NCI-H2171 (cell line): ENCODE results near the gene SCAP.
"Not testable (repeated sequence)": the region's sequence is repeated elsewhere in the genome, so short reads cannot be mapped to it uniquely, and the experiment has no call there.

Experiments used
- DNase-seq: peaks from one replicate; lab custom pipeline; 2025; lab: John Stamatoyannopoulos, UW

SCAP gene

GRCh38 chr3:47480267-47480666, 4.5 kb upstream of the SCAP start:
- not testable (repeated sequence) for DNase-seq

GRCh38 chr3:47479826-47480160, 4.1 kb upstream of the SCAP start:
- DNase-seq, result no peak

- DNase-seq, result no peak
These were observed 2.3 kb upstream of the SCAP start for GRCh38 chr3:47478022-47478421.

- no peak for DNase-seq
These were observed 981 bp upstream of the SCAP start for GRCh38 chr3:47476644-47477199.

GRCh38 chr3:47476330-47476626, 537 bp upstream of the SCAP start:
- DNase-seq, result no peak

GRCh38 chr3:47475029-47475569, 642 bp downstream of the SCAP start:
- no peak for DNase-seq

GRCh38 chr3:47473391-47473790, 2.4 kb downstream of the SCAP start:
- DNase-seq, result no peak

GRCh38 chr3:47469616-47470015, 6.1 kb downstream of the SCAP start:
- DNase-seq, result no peak

GRCh38 chr3:47468315-47468714, 7.4 kb downstream of the SCAP start:
- DNase-seq, result not testable (repeated sequence)

GRCh38 chr3:47464588-47464987, 11.2 kb downstream of the SCAP start:
- DNase-seq, result no peak

- DNase-seq, result not testable (repeated sequence)
These were observed 16.1 kb downstream of the SCAP start for GRCh38 chr3:47459534-47460085.

- no peak for DNase-seq
These were observed 18.8 kb downstream of the SCAP start for GRCh38 chr3:47456984-47457383.

- no peak for DNase-seq
These were observed 19.8 kb downstream of the SCAP start for GRCh38 chr3:47455806-47456452.

- no peak for DNase-seq
These were observed 23.1 kb downstream of the SCAP start for GRCh38 chr3:47452453-47453215.

- no peak for DNase-seq
These were observed 31.6 kb downstream of the SCAP start for GRCh38 chr3:47444103-47444502.

GRCh38 chr3:47443611-47443995, 32.1 kb downstream of the SCAP start:
- DNase-seq, result no peak

GRCh38 chr3:47441796-47442551, 33.8 kb downstream of the SCAP start:
- DNase-seq, result no peak

GRCh38 chr3:47440131-47440530, 35.6 kb downstream of the SCAP start:
- DNase-seq, result no peak

- DNase-seq, result no peak
These were observed 39.6 kb downstream of the SCAP start for GRCh38 chr3:47436180-47436579.

- DNase-seq, result no peak
These were observed 40.9 kb downstream of the SCAP start for GRCh38 chr3:47434849-47435248.

- DNase-seq, result no peak
These were observed 41.9 kb downstream of the SCAP start for GRCh38 chr3:47433796-47434195.

- no peak for DNase-seq
These were observed 43.1 kb downstream of the SCAP start for GRCh38 chr3:47432673-47433072.
